Osteoblast (primary cell): Measurements from ENCODE around the gene RELN. TPM values are rescaled to one million over a fixed set of nuclear protein-coding genes. Genes with fewer than 3 reads are reported as not detected.

Source experiments
- DNase-seq: peaks from one replicate; pipeline ENCODE4 v3.0.0; 2011; ENCODE audit warnings: low spot score, mixed read lengths; ENCODE audit not compliant: insufficient read length; ENCODE audit errors: missing footprints
- H2AFZ ChIP-seq: 2 replicates; pipeline ENCODE4 v1.6.0; 2011; ENCODE audit warnings: mild to moderate bottlenecking, low read length
- H3K27ac ChIP-seq: 2 replicates; pipeline ENCODE4 v1.5.1; 2011; ENCODE audit warnings: mild to moderate bottlenecking, low read depth, low read length, moderate library complexity
- H3K27me3 ChIP-seq: 2 replicates; pipeline ENCODE4 v1.6.0; 2012; ENCODE audit warnings: mild to moderate bottlenecking, control low read depth, inconsistent platforms, low read length, moderate library complexity; ENCODE audit not compliant: insufficient read depth
- H3K36me3 ChIP-seq: 2 replicates; pipeline ENCODE4 v1.5.1; 2011; ENCODE audit warnings: mild to moderate bottlenecking, low read length, control low read depth, moderate library complexity; ENCODE audit not compliant: insufficient read depth
- H3K4me1 ChIP-seq: 2 replicates; pipeline ENCODE4 v1.5.1; 2011; ENCODE audit warnings: mild to moderate bottlenecking, low read length, control low read depth, moderate library complexity; ENCODE audit not compliant: insufficient read depth
- H3K4me2 ChIP-seq: 2 replicates; pipeline ENCODE4 v1.6.0; 2011; ENCODE audit warnings: mild to moderate bottlenecking, low read length; ENCODE audit not compliant: insufficient read depth
- H3K4me3 ChIP-seq: fragments of 200-600 bp; sonication (generic); 3 replicates; pipeline ENCODE4 v1.5.1; 2012; ENCODE audit warnings: mild to moderate bottlenecking, low read length, inconsistent platforms; ENCODE audit not compliant: insufficient read depth
- H3K79me2 ChIP-seq: 2 replicates; pipeline ENCODE4 v1.6.0; 2012; ENCODE audit warnings: mild to moderate bottlenecking, low read length, control low read depth, inconsistent platforms; ENCODE audit not compliant: insufficient read depth
- H3K9me3 ChIP-seq: 2 replicates; pipeline ENCODE4 v1.5.1; 2011; ENCODE audit warnings: low read depth, low read length, control low read depth
- H4K20me1 ChIP-seq: 2 replicates; pipeline ENCODE4 v1.6.0; 2012; ENCODE audit warnings: mild to moderate bottlenecking, low read length, control low read depth; ENCODE audit not compliant: insufficient read depth
- CTCF ChIP-seq: IDR thresholded peaks from 2 replicates; pipeline ENCODE4 v1.5.1; 2011; ENCODE audit warnings: mild to moderate bottlenecking, low read depth, low read length, moderate library complexity; ENCODE audit errors: extremely low read depth
- total RNA-seq: library from RNA; depleted of rRNA; stranded (reverse); fragments of >200 nt; gene quantifications from 2 replicates; pipeline ENCODE4 v1.2.3, GENCODE V29; 2012

RELN gene
- total RNA-seq, 1 donor: 0.36 TPM

- H4K20me1 ChIP-seq: no peaks in the 10 kb centered on the region
- H3K27me3 ChIP-seq: peaks cover 8% of the 10 kb centered on the region
- DNase-seq: no peak
- H3K9me3 ChIP-seq: no peaks in the 10 kb centered on the region
- H3K4me1 ChIP-seq: peaks cover 3% of the 10 kb centered on the region
- H3K79me2 ChIP-seq: no peaks in the 10 kb centered on the region
- TF ChIP-seq CTCF: no peak
- no peak overlapping the region for H3K4me3 ChIP-seq
- no peak overlapping the region for H2AFZ ChIP-seq
- no peak overlapping the region for H3K27ac ChIP-seq
- H3K36me3 ChIP-seq: no peaks in the 10 kb centered on the region
- no peak overlapping the region for H3K4me2 ChIP-seq
Measured at GRCh38 chr7:103995554-103995953, 6.1 kb upstream of the RELN start.

GRCh38 chr7:103993551-103993950 is 4.1 kb upstream of the RELN start:
- H3K79me2 ChIP-seq: no peaks in the 10 kb centered on the region
- no peak overlapping the region for H3K4me3 ChIP-seq
- no peak for TF ChIP-seq CTCF
- no peak overlapping the region for H3K4me2 ChIP-seq
- no peaks in the 10 kb centered on the region for H3K9me3 ChIP-seq
- peaks cover 7% of the 10 kb centered on the region for H3K4me1 ChIP-seq
- H2AFZ ChIP-seq: no peak overlapping the region
- peaks cover 20% of the 10 kb centered on the region for H3K27me3 ChIP-seq
- H4K20me1 ChIP-seq: no peaks in the 10 kb centered on the region
- H3K27ac ChIP-seq: no peak overlapping the region
- no peaks in the 10 kb centered on the region for H3K36me3 ChIP-seq
- no peak for DNase-seq

- DNase-seq: no peak
- H3K4me2 ChIP-seq: no peak overlapping the region
Measured at GRCh38 chr7:103991406-103991805, 1.9 kb upstream of the RELN start.

GRCh38 chr7:103990991-103991390 is 1.5 kb upstream of the RELN start:
- no peaks in the 10 kb centered on the region for H3K9me3 ChIP-seq
- peaks cover 34% of the 10 kb centered on the region for H3K27me3 ChIP-seq
- no peaks in the 10 kb centered on the region for H3K79me2 ChIP-seq
- peak overlapping the region; percentile 88 for H3K4me2 ChIP-seq
- no peaks in the 10 kb centered on the region for H3K36me3 ChIP-seq
- no peak overlapping the region for H3K27ac ChIP-seq
- H3K4me1 ChIP-seq: peaks cover 7% of the 10 kb centered on the region
- no peak overlapping the region for H2AFZ ChIP-seq
- no peaks in the 10 kb centered on the region for H4K20me1 ChIP-seq
- H3K4me3 ChIP-seq: no peak overlapping the region
- TF ChIP-seq CTCF: no peak
- peak; percentile 74 for DNase-seq

More at GRCh38 chr7:103991406-103991805, 1.9 kb upstream of the RELN start:
- H3K4me1 ChIP-seq: peaks cover 7% of the 10 kb centered on the region
- peaks cover 34% of the 10 kb centered on the region for H3K27me3 ChIP-seq
- no peaks in the 10 kb centered on the region for H3K36me3 ChIP-seq
- no peak overlapping the region for H2AFZ ChIP-seq
- no peak overlapping the region for H3K27ac ChIP-seq
- H3K9me3 ChIP-seq: no peaks in the 10 kb centered on the region
- no peaks in the 10 kb centered on the region for H4K20me1 ChIP-seq
- no peak for TF ChIP-seq CTCF
- no peak overlapping the region for H3K4me3 ChIP-seq
- no peaks in the 10 kb centered on the region for H3K79me2 ChIP-seq
